IMR-90 (cell line): ENCODE results near the gene MYOF. TPM values are rescaled to one million over a fixed set of nuclear protein-coding genes. Genes with fewer than 3 reads are reported as not detected.

Experiments
- ATAC-seq: fragments of 200-7000 bp; cut with Tn5 transposase; 2 replicates; pipeline ENCODE4 v1.9.1; 2020; ENCODE audit warnings: low read depth, mild to moderate bottlenecking, moderate library complexity
- BruUV-seq: library from RNA; stranded (reverse); fragments of 400-500 nt; replicated peaks from 2 replicates; lab custom pipeline; 2021; lab: Mats Ljungman, UMichigan
- CTCF ChIA-PET: fragments of 300-600 bp; formaldehyde crosslinking; extraction: SDS; loops from one replicate; lab custom pipeline; 2021; ENCODE audit warnings: antibody characterized with exemption; lab: Yijun Ruan, JAX
- POLR2A ChIA-PET: fragments of 300-600 bp; sonication (Branson Sonifier 250); formaldehyde crosslinking; loops from one replicate; lab custom pipeline; 2022; ENCODE audit warnings: antibody characterized with exemption; ENCODE audit not compliant: unreplicated experiment; lab: Charles Lee
- DNase-seq: peaks from one replicate; pipeline ENCODE4 v3.0.0; 2013
- H2AFZ ChIP-seq: replicated peaks from 2 replicates; pipeline ENCODE3; 2013; ENCODE audit warnings: low read length, mild to moderate bottlenecking; ENCODE audit not compliant: poor library complexity
- H2AK5ac ChIP-seq: 2 replicates; pipeline ENCODE4 v1.6.1; 2013; ENCODE audit warnings: low read depth, low read length, inconsistent platforms
- H2AK9ac ChIP-seq: replicated peaks from 2 replicates; pipeline ENCODE3; 2013; ENCODE audit warnings: mild to moderate bottlenecking, low read depth, low read length, moderate library complexity; ENCODE audit not compliant: poor library complexity
- H2BK120ac ChIP-seq: 2 replicates; pipeline ENCODE4 v1.6.1; 2013; ENCODE audit warnings: low read depth, low read length, inconsistent platforms
- H2BK15ac ChIP-seq: 3 replicates; pipeline ENCODE4 v1.6.1; 2013; ENCODE audit warnings: low read depth, low read length, inconsistent platforms
- H2BK20ac ChIP-seq: 2 replicates; pipeline ENCODE4 v1.6.1; 2013; ENCODE audit warnings: low read depth, mild to moderate bottlenecking, inconsistent platforms, low read length, moderate library complexity
- H2BK5ac ChIP-seq: 2 replicates; pipeline ENCODE4 v1.6.1; 2013; ENCODE audit warnings: mild to moderate bottlenecking, low read depth, low read length, inconsistent platforms; ENCODE audit not compliant: poor library complexity, severe bottlenecking
- H3K14ac ChIP-seq: replicated peaks from 2 replicates; pipeline ENCODE4 v1.6.1; 2013; ENCODE audit warnings: low read depth, low read length, inconsistent platforms
- H3K18ac ChIP-seq: 2 replicates; pipeline ENCODE4 v1.6.1; 2013; ENCODE audit warnings: low read depth, low read length, control low read depth
- H3K23ac ChIP-seq: 2 replicates; pipeline ENCODE4 v1.6.1; 2013; ENCODE audit warnings: low read depth, low read length, inconsistent platforms
- H3K27ac ChIP-seq: 2 replicates; pipeline ENCODE4 v1.5.1; 2013; ENCODE audit warnings: mild to moderate bottlenecking, control low read depth, low read length; ENCODE audit not compliant: insufficient read depth
- H3K27me3 ChIP-seq: 2 replicates; pipeline ENCODE4 v1.6.1; 2013; ENCODE audit warnings: low read length; ENCODE audit not compliant: control insufficient read depth, insufficient read depth
- H3K36me3 ChIP-seq: 2 replicates; pipeline ENCODE4 v1.6.1; 2013; ENCODE audit warnings: low read length, mixed read lengths; ENCODE audit not compliant: control insufficient read depth, insufficient read depth
- H3K4ac ChIP-seq: 2 replicates; pipeline ENCODE4 v1.6.1; 2013; ENCODE audit warnings: low read depth, low read length, inconsistent platforms
- H3K4me1 ChIP-seq: 2 replicates; pipeline ENCODE4 v1.6.1; 2013; ENCODE audit warnings: low read length, mixed read lengths; ENCODE audit not compliant: control insufficient read depth, insufficient read depth
- H3K4me2 ChIP-seq: 2 replicates; pipeline ENCODE4 v1.6.1; 2013; ENCODE audit warnings: low read depth, mild to moderate bottlenecking, control low read depth, low read length, moderate library complexity
- H3K4me3 ChIP-seq: 2 replicates; pipeline ENCODE4 v1.5.1; 2013; ENCODE audit warnings: low read depth, mild to moderate bottlenecking, control low read depth, low read length, moderate library complexity; ENCODE audit not compliant: insufficient read depth
- H3K56ac ChIP-seq: 2 replicates; pipeline ENCODE4 v1.6.1; 2013; ENCODE audit warnings: low read length, inconsistent platforms; ENCODE audit not compliant: insufficient read depth; ENCODE audit errors: extremely low read depth
- H3K79me1 ChIP-seq, 2 experiments: 2 replicates each; pipeline ENCODE4 v1.6.1; 2013; ENCODE audit warnings: low read length in 2 of 2, inconsistent platforms in 1 of 2, low read depth in 1 of 2
- H3K9ac ChIP-seq: 2 replicates; pipeline ENCODE4 v1.6.1; 2013; ENCODE audit warnings: low read depth, low read length, control low read depth
- H3K9me1 ChIP-seq: 2 replicates; pipeline ENCODE4 v1.6.1; 2013; ENCODE audit warnings: low read length, inconsistent platforms; ENCODE audit not compliant: insufficient read depth
- H3K9me3 ChIP-seq: 2 replicates; pipeline ENCODE4 v1.6.1; 2013; ENCODE audit warnings: low read length; ENCODE audit not compliant: control insufficient read depth, insufficient read depth
- H4K20me1 ChIP-seq: 2 replicates; pipeline ENCODE4 v1.6.1; 2013; ENCODE audit warnings: low read length, inconsistent platforms; ENCODE audit not compliant: insufficient read depth
- H4K5ac ChIP-seq: 2 replicates; pipeline ENCODE4 v1.6.1; 2013; ENCODE audit warnings: mild to moderate bottlenecking, low read depth, low read length, control low read depth
- H4K8ac ChIP-seq, 2 experiments: 2 replicates each; pipeline ENCODE4 v1.6.1; 2013; ENCODE audit warnings: low read depth in 2 of 2, low read length in 2 of 2, control low read depth in 1 of 2, inconsistent platforms in 1 of 2
- H4K91ac ChIP-seq: 2 replicates; pipeline ENCODE4 v1.6.1; 2013; ENCODE audit warnings: low read depth, low read length, inconsistent platforms; ENCODE audit not compliant: insufficient read depth
- BHLHE40 ChIP-seq: fragments of 150-350 bp; IDR thresholded peaks from 2 replicates; pipeline ENCODE4 v1.6.1; 2016; ENCODE audit warnings: mild to moderate bottlenecking, low read depth, low read length
- MAFK ChIP-seq: IDR thresholded peaks from 2 replicates; pipeline ENCODE4 v1.6.1; 2012; ENCODE audit warnings: low read depth, low read length, improper control_type of control experiment
- MAZ ChIP-seq: IDR thresholded peaks from 2 replicates; pipeline ENCODE4 v1.6.1; 2012; ENCODE audit warnings: low read depth, mild to moderate bottlenecking, low read length, improper control_type of control experiment, moderate library complexity, borderline replicate concordance
- RAD21 ChIP-seq: IDR thresholded peaks from 2 replicates; pipeline ENCODE4 v1.6.1; 2012; ENCODE audit warnings: low read length, improper control_type of control experiment
- RFX5 ChIP-seq: IDR thresholded peaks from 2 replicates; pipeline ENCODE4 v1.8.0; 2012; ENCODE audit warnings: low read depth, mild to moderate bottlenecking, low read length, moderate library complexity
- WGBS, 2 experiments: methylation state at CpG; one replicate each; pipeline versions ENCODE4 v1.1.5 to v1.1.7; 2013; ENCODE audit warnings: missing lambda C conversion rate in 2 of 2; ENCODE audit not compliant: insufficient read length in 1 of 2; ENCODE audit errors: extremely low coverage in 2 of 2; 5-methylcytosine and 5-hydroxymethylcytosine counted together
- dilution Hi-C: fragments of 300-500 bp; cut with HindIII; formaldehyde crosslinking; loops from one replicate; pipeline ENCODE4 v1.14.3; 2018; ENCODE audit warnings: low sequenced_read_pairs; ENCODE audit not compliant: unreplicated experiment
- in situ Hi-C: fragments of 300-500 bp; cut with MboI; formaldehyde crosslinking; loops from 3 replicates; pipeline ENCODE4 v1.14.3; 2019; ENCODE audit warnings: low sequenced_read_pairs, inconsistent platforms, mixed read lengths
- intact Hi-C: fragments of 100-400 bp; cut with micrococcal nuclease; formaldehyde crosslinking; loops from 2 replicates; pipeline ENCODE4 v1.10.0; 2022
- polyA plus RNA-seq, 3 experiments: library from polyadenylated mRNA; depleted of rRNA; stranded (reverse); fragments of >200 nt; gene quantifications; 2 replicates each; pipeline ENCODE4 v1.2.3, GENCODE V29; 2012; ENCODE audit warnings: low replicate concordance in 1 of 3
- total RNA-seq: library from RNA; depleted of rRNA; stranded (reverse); fragments of >200 nt; gene quantifications from 2 replicates; pipeline ENCODE4 v1.2.3, GENCODE V29; 2012
- TF ChIP-seq, protein P1 (sequence below): fragments of 150-350 bp; IDR thresholded peaks from 2 replicates; pipeline ENCODE4 v1.6.1; 2017; ENCODE audit warnings: mild to moderate bottlenecking, antibody characterized with exemption, low read length, low read depth

MYOF gene
- total and polyA plus RNA-seq, 2 of the 4 experiments (the other 2 are of a cell fraction): 221 to 281 TPM

DNA sequence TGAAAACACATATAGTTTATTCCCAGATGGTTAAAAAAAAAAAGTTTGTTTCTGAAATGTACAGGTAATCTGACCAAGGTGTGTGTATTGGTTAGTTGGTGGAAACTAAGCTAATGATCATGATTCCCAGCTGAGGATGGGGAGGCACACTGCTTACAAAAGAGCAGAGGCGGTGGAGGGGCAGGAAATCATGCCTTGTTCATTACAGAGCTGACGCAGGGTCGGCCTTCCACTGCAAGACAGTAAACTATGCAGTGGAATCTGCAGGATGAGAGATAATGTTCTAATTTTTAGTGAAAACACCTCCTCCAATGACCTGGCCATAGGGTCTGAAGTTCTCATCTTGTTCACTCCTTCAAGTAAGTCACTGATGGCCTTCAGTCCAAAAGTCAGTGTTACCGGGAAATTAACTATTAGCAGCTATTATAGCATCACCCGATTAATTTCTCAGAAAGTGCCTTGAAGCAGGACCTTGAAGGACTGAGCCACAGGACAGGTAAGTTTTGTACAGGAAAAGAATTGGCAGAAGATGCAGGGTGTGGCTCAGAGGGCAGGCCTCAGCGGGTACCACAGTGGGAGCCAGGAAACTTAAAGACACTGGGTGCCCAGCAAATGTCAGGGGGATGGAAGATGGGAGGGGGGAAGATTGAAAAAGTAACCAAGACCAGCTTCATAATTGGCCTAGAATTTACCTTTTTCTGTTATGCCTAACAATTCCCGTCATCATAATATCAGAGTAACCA is 36.0 kb downstream of the MYOF start:
- dilution Hi-C loops: no loop called here
- H3K9me1 ChIP-seq: peaks cover 18% of the 10 kb centered on the region
- peak overlapping the region in 1 of 2 experiments; percentile 20; a peak in 1 of 4 replicates for H4K8ac ChIP-seq
- peak overlapping the region; percentile 85; the same call in 1 of the 2 replicates for H2AK5ac ChIP-seq
- no peak for DNase-seq
- peak; percentile 13; the same call in 1 of the 2 replicates for ATAC-seq
- no peak overlapping the region for H3K18ac ChIP-seq
- H3K27ac ChIP-seq: peak overlapping the region; percentile 12; the same call in 1 of the 2 replicates
- peak overlapping the region; percentile 25 for H2BK5ac ChIP-seq
- H2BK20ac ChIP-seq: no peak overlapping the region
- no peak overlapping the region for H3K23ac ChIP-seq
- no peak overlapping the region for H2AK9ac ChIP-seq
- intact Hi-C loops: loop anchor here (2.0 kb wide), 1 partner anchor 13 kb away; no protein-coding TSS in a partner anchor
- H3K79me1 ChIP-seq: peaks cover 31 to 75% of the 10 kb centered on the region in 2 experiments
- no peak overlapping the region for H3K56ac ChIP-seq
- H2BK15ac ChIP-seq: no peak overlapping the region
- TF ChIP-seq RFX5: no peak
- TF ChIP-seq, protein P1, sequence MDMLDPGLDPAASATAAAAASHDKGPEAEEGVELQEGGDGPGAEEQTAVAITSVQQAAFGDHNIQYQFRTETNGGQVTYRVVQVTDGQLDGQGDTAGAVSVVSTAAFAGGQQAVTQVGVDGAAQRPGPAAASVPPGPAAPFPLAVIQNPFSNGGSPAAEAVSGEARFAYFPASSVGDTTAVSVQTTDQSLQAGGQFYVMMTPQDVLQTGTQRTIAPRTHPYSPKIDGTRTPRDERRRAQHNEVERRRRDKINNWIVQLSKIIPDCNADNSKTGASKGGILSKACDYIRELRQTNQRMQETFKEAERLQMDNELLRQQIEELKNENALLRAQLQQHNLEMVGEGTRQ: no peak
- no peak for TF ChIP-seq RAD21
- TF ChIP-seq MAZ: no peak
- TF ChIP-seq MAFK: no peak
- no peak for TF ChIP-seq BHLHE40
- no peak overlapping the region for H3K4me3 ChIP-seq
- H3K9ac ChIP-seq: no peak overlapping the region
- no peak overlapping the region for H3K4me2 ChIP-seq
- H2AFZ ChIP-seq: no peak overlapping the region
- WGBS, 2 experiments: 83% methylated on average over 1 of the region's 7 CpGs; no CpG with 5 or more reads in 1 of the 2 experiments
- H3K27me3 ChIP-seq: no peaks in the 10 kb centered on the region
- H3K9me3 ChIP-seq: no peaks in the 10 kb centered on the region
- H4K91ac ChIP-seq: no peak overlapping the region
- in situ Hi-C loops: no loop called here
- ChIA-PET CTCF (no interaction called here), POLR2A (interaction anchor here (0.5 to 1.0 kb wide), 3 partner anchors 9 to 25 kb away, joined by 3 to 4 read pairs (median 4); no protein-coding TSS in a partner anchor)
- H4K20me1 ChIP-seq: peaks cover 10% of the 10 kb centered on the region; the same call in 1 of the 2 replicates
- no TSS peak for BruUV-seq
- peak overlapping the region; percentile 46; the same call in 1 of the 2 replicates for H3K14ac ChIP-seq
- peaks cover 19% of the 10 kb centered on the region for H3K4me1 ChIP-seq
- H3K36me3 ChIP-seq: peaks cover 27% of the 10 kb centered on the region
- H3K4ac ChIP-seq: peak overlapping the region; percentile 39; the same call in 1 of the 2 replicates
- no peak overlapping the region for H2BK120ac ChIP-seq
- no peak overlapping the region for H4K5ac ChIP-seq
